Stimulated activated CD4-positive, alpha-beta T cell treated with anti-CD3 and anti-CD28 coated beads, TNF-alpha, amount 100 ng/mL, for 48 hours (primary cell): Measurements from ENCODE around the gene IL18BP.

Source experiments
- DNase-seq, 3 donors: peaks; one replicate each; pipeline ENCODE4 v3.0.0-alpha.2; 2020; ENCODE audit warnings: low read depth in 3 of 3

The IL18BP gene

GRCh38 chr11:71998649-71999310, at the start of gene IL18BP:
IL18BP (plus strand) TSS chr11:71998909; CDS start chr11:71999985, 1,076 bp downstream.
- no peak for DNase-seq

GRCh38 chr11:71949034-71949433, 49.7 kb upstream of the IL18BP start:
- DNase-seq, result no peak

GRCh38 chr11:71951741-71952310, 46.9 kb upstream of the IL18BP start:
- DNase-seq, result no peak

GRCh38 chr11:71955898-71956456, 42.7 kb upstream of the IL18BP start:
- no peak for DNase-seq

- DNase-seq, result no peak
These were observed 36.2 kb upstream of the IL18BP start for GRCh38 chr11:71962428-71963038.

GRCh38 chr11:71963468-71963867, 35.2 kb upstream of the IL18BP start:
- DNase-seq, result no peak

GRCh38 chr11:71964641-71965040, 34.1 kb upstream of the IL18BP start:
- no peak for DNase-seq

- DNase-seq, result no peak
These were observed 27.0 kb upstream of the IL18BP start for GRCh38 chr11:71971680-71972079.

- DNase-seq, result no peak
These were observed 22.2 kb upstream of the IL18BP start for GRCh38 chr11:71976551-71976950.

GRCh38 chr11:71977090-71977489, 21.6 kb upstream of the IL18BP start:
- DNase-seq, result no peak

- peak in 1 of 3 donors; percentile 36 for DNase-seq
These were observed 20.8 kb upstream of the IL18BP start for GRCh38 chr11:71977743-71978418.

- no peak for DNase-seq
These were observed 19.6 kb upstream of the IL18BP start for GRCh38 chr11:71979094-71979493.

- no peak for DNase-seq
These were observed 19.1 kb upstream of the IL18BP start for GRCh38 chr11:71979602-71980001.

- no peak for DNase-seq
These were observed 12.6 kb upstream of the IL18BP start for GRCh38 chr11:71986131-71986530.

- DNase-seq, result no peak
These were observed 11.2 kb upstream of the IL18BP start for GRCh38 chr11:71987521-71987920.

- no peak for DNase-seq
These were observed 10.7 kb upstream of the IL18BP start for GRCh38 chr11:71988050-71988449.

GRCh38 chr11:71990701-71991100, 8.0 kb upstream of the IL18BP start:
- no peak for DNase-seq

- DNase-seq, result no peak
These were observed 7.2 kb upstream of the IL18BP start for GRCh38 chr11:71991494-71991893.

- DNase-seq, result no peak
These were observed 6.5 kb upstream of the IL18BP start for GRCh38 chr11:71992136-71992730.

GRCh38 chr11:71994786-71995185, 3.9 kb upstream of the IL18BP start:
- no peak for DNase-seq

GRCh38 chr11:71995726-71996291, 2.9 kb upstream of the IL18BP start:
- DNase-seq, result no peak

- DNase-seq, result no peak
These were observed 2.2 kb upstream of the IL18BP start for GRCh38 chr11:71996517-71996916.
